ENCODE measurements around the gene CUEDC1.
A peak's percentile ranks its signal among the peaks of the same experiment; 100 is the strongest.

CUEDC1 gene

GRCh38 chr17:57874434-57875289, 80.5 kb downstream of the CUEDC1 start:
- peak overlapping the region; percentile 72 for H3K9ac ChIP-seq (ENCODE audit: insufficient read length)
- TF ChIP-seq FOXP2 (optimal IDR thresholded peaks at IDR 0.05; ENCODE audit: control extremely low read depth, extremely low read length, insufficient read depth) (no peak), POLR2AphosphoS5 (IDR thresholded peaks at IDR 0.05; ENCODE audit: borderline replicate concordance, low read depth, low read length) (peak; percentile 55; the same call in 1 of the 2 replicates)
- no peak for DNase-seq (ENCODE audit: low read depth, low spot score)
- H3K36me3 ChIP-seq (ENCODE audit: insufficient read depth, low read length) = peaks cover 17% of the 10 kb centered on the region
- H3K27ac ChIP-seq = peak overlapping the region; percentile 98
- no peaks in the 10 kb centered on the region for H3K9me3 ChIP-seq (ENCODE audit: low read depth, low read length)
- H3K4me3 ChIP-seq = peak overlapping the region; percentile 76

GRCh38 chr17:57874058-57874419, 81.2 kb downstream of the CUEDC1 start:
- TF ChIP-seq FOXP2 (optimal IDR thresholded peaks at IDR 0.05; ENCODE audit: control extremely low read depth, extremely low read length, insufficient read depth) (no peak), POLR2AphosphoS5 (IDR thresholded peaks at IDR 0.05; ENCODE audit: borderline replicate concordance, low read depth, low read length) (no peak; the same call in 1 of the 2 replicates)
- DNase-seq (ENCODE audit: low read depth, low spot score) = no peak
- H3K27ac ChIP-seq = peak overlapping the region; percentile 95
- H3K4me3 ChIP-seq = peak overlapping the region; percentile 76
- peaks cover 16% of the 10 kb centered on the region for H3K36me3 ChIP-seq (ENCODE audit: insufficient read depth, low read length)
- peak overlapping the region; percentile 72 for H3K9ac ChIP-seq (ENCODE audit: insufficient read length)
- H3K9me3 ChIP-seq (ENCODE audit: low read depth, low read length) = no peaks in the 10 kb centered on the region

- DNase-seq (ENCODE audit: low read depth, low spot score) = no peak
- no peaks in the 10 kb centered on the region for H3K9me3 ChIP-seq (ENCODE audit: low read depth, low read length)
- no peak overlapping the region; the same call in 1 of the 2 replicates for H3K4me3 ChIP-seq
- peak overlapping the region; percentile 72 for H3K9ac ChIP-seq (ENCODE audit: insufficient read length)
- H3K36me3 ChIP-seq (ENCODE audit: insufficient read depth, low read length) = peaks cover 13% of the 10 kb centered on the region; the same call in 1 of the 2 replicates
- H3K27ac ChIP-seq = peak overlapping the region; percentile 95
- TF ChIP-seq EZH2 (IDR thresholded peaks at IDR 0.05) (no peak), POLR2AphosphoS5 (IDR thresholded peaks at IDR 0.05; ENCODE audit: borderline replicate concordance, low read depth, low read length) (no peak), FOXP2 (optimal IDR thresholded peaks at IDR 0.05; ENCODE audit: control extremely low read depth, extremely low read length, insufficient read depth) (no peak)
These were observed 81.8 kb downstream of the CUEDC1 start for GRCh38 chr17:57873261-57874057.

GRCh38 chr17:57872536-57872935, 82.7 kb downstream of the CUEDC1 start:
- Histone ChIP-seq H3K4me3 (no peak overlapping the region), H3K9ac (ENCODE audit: insufficient read length) (no peak overlapping the region), H3K36me3 (ENCODE audit: insufficient read depth, low read length) (peaks cover 13% of the 10 kb centered on the region; the same call in 1 of the 2 replicates), H3K27ac (no peak overlapping the region), H3K9me3 (ENCODE audit: low read depth, low read length) (no peaks in the 10 kb centered on the region)
- DNase-seq (ENCODE audit: low read depth, low spot score) = no peak
- no peak for TF ChIP-seq FOXP2 (optimal IDR thresholded peaks at IDR 0.05; ENCODE audit: control extremely low read depth, extremely low read length, insufficient read depth)
- no peak for TF ChIP-seq EZH2 (IDR thresholded peaks at IDR 0.05)
- no peak for TF ChIP-seq POLR2AphosphoS5 (IDR thresholded peaks at IDR 0.05; ENCODE audit: borderline replicate concordance, low read depth, low read length)

GRCh38 chr17:57871863-57872262, 83.3 kb downstream of the CUEDC1 start:
- no peak for DNase-seq (ENCODE audit: low read depth, low spot score)
- Histone ChIP-seq H3K36me3 (ENCODE audit: insufficient read depth, low read length) (peaks cover 13% of the 10 kb centered on the region; the same call in 1 of the 2 replicates), H3K9me3 (ENCODE audit: low read depth, low read length) (no peaks in the 10 kb centered on the region), H3K27ac (no peak overlapping the region), H3K4me3 (no peak overlapping the region), H3K9ac (ENCODE audit: insufficient read length) (no peak overlapping the region)
- no peak for TF ChIP-seq EZH2 (IDR thresholded peaks at IDR 0.05)
- TF ChIP-seq POLR2AphosphoS5 (IDR thresholded peaks at IDR 0.05; ENCODE audit: borderline replicate concordance, low read depth, low read length) = no peak
- TF ChIP-seq FOXP2 (optimal IDR thresholded peaks at IDR 0.05; ENCODE audit: control extremely low read depth, extremely low read length, insufficient read depth) = no peak

- Histone ChIP-seq H3K27ac (no peak overlapping the region), H3K9ac (ENCODE audit: insufficient read length) (no peak overlapping the region)
- no peak for DNase-seq (ENCODE audit: low read depth, low spot score)
These were observed 84.1 kb downstream of the CUEDC1 start for GRCh38 chr17:57871155-57871554.

GRCh38 chr17:57870283-57870635, 85.0 kb downstream of the CUEDC1 start:
- H3K36me3 ChIP-seq (ENCODE audit: insufficient read depth, low read length) = peaks cover 16% of the 10 kb centered on the region; the same call in 1 of the 2 replicates
- no peak overlapping the region for H3K4me3 ChIP-seq
- TF ChIP-seq EZH2 (IDR thresholded peaks at IDR 0.05) (no peak), POLR2AphosphoS5 (IDR thresholded peaks at IDR 0.05; ENCODE audit: borderline replicate concordance, low read depth, low read length) (no peak), FOXP2 (optimal IDR thresholded peaks at IDR 0.05; ENCODE audit: control extremely low read depth, extremely low read length, insufficient read depth) (no peak)
- no peak overlapping the region for H3K9ac ChIP-seq (ENCODE audit: insufficient read length)
- 0 out of 2 replicates have a peak overlapping the region, but pooled peaks have one; percentile 3 for H3K27ac ChIP-seq
- no peak for DNase-seq (ENCODE audit: low read depth, low spot score)
- no peaks in the 10 kb centered on the region for H3K9me3 ChIP-seq (ENCODE audit: low read depth, low read length)

More at GRCh38 chr17:57871155-57871554, 84.1 kb downstream of the CUEDC1 start:
- no peaks in the 10 kb centered on the region for H3K9me3 ChIP-seq (ENCODE audit: low read depth, low read length)
- no peak for TF ChIP-seq EZH2 (IDR thresholded peaks at IDR 0.05)
- TF ChIP-seq FOXP2 (optimal IDR thresholded peaks at IDR 0.05; ENCODE audit: control extremely low read depth, extremely low read length, insufficient read depth) = no peak
- no peak for TF ChIP-seq POLR2AphosphoS5 (IDR thresholded peaks at IDR 0.05; ENCODE audit: borderline replicate concordance, low read depth, low read length)
- no peak overlapping the region for H3K4me3 ChIP-seq
- H3K36me3 ChIP-seq (ENCODE audit: insufficient read depth, low read length) = peaks cover 14% of the 10 kb centered on the region; the same call in 1 of the 2 replicates
